Activated CD8-positive, alpha-beta T cell treated with anti-CD3 and anti-CD28 coated beads, Interleukin-2, amount 10 ng/mL, durations not matched to agents 7 days and 5 days (primary cell): ENCODE measurements around the gene PDZD7. TPM values are rescaled to one million over a fixed set of nuclear protein-coding genes. Genes with fewer than 3 reads are reported as not detected.

ENCODE experiments used
- ATAC-seq: fragments of 150-1000 bp; cut with Tn5 transposase; one replicate; pipeline ENCODE4 v1.10.0; 2021; ENCODE audit warnings: moderate library complexity
- CTCF ChIA-PET: fragments of 350-600 bp; sonication (Branson Sonifier 250); formaldehyde crosslinking; loops from one replicate; lab custom pipeline; 2021; ENCODE audit warnings: antibody characterized with exemption; lab: Charles Lee
- POLR2A ChIA-PET: fragments of 350-600 bp; sonication (Branson Sonifier 250); formaldehyde crosslinking; loops from one replicate; lab custom pipeline; 2021; ENCODE audit warnings: antibody characterized with exemption; lab: Charles Lee
- DNase-seq: peaks from one replicate; pipeline ENCODE4 v3.0.0-alpha.2; 2020
- H3K27ac Mint-ChIP-seq: one replicate; pipeline ENCODE4 v1.8.0; 2021; ENCODE audit warnings: mild to moderate bottlenecking, mixed read lengths
- H3K27me3 Mint-ChIP-seq: one replicate; pipeline ENCODE4 v1.8.0; 2021; ENCODE audit warnings: low read depth, mixed read lengths
- H3K36me3 Mint-ChIP-seq: one replicate; pipeline ENCODE4 v1.8.0; 2021; ENCODE audit warnings: low read depth, mixed read lengths
- H3K4me1 Mint-ChIP-seq: one replicate; pipeline ENCODE4 v1.8.0; 2021; ENCODE audit warnings: low read depth, mixed read lengths
- H3K4me3 Mint-ChIP-seq: one replicate; pipeline ENCODE4 v1.8.0; 2021; ENCODE audit warnings: mild to moderate bottlenecking, mixed read lengths
- H3K9me3 Mint-ChIP-seq: one replicate; pipeline ENCODE4 v1.8.0; 2022; ENCODE audit warnings: mixed read lengths; ENCODE audit not compliant: insufficient read depth
- total RNA-seq, 2 experiments: library from RNA; stranded (reverse); gene quantifications; one replicate each; pipeline ENCODE4 v1.2.3, GENCODE V29; 2021

PDZD7 gene
- total RNA-seq: under 1 TPM; 0.47 to 0.50 TPM

GRCh38 chr10:101031128-101031795 is at the start of gene PDZD7, which contains the start of gene SFXN3:
TSS of gene PDZD7 (minus strand) at chr10:101031129. CDS start at chr10:101030219, 910 bp downstream.
TSS of gene SFXN3 (plus strand) at chr10:101031234. CDS start at chr10:101034695, 3,461 bp downstream.
- ChIA-PET POLR2A (interaction anchor here (0.6 to 1.6 kb wide), 5 partner anchors 10 to 65 kb away, joined by 3 to 5 read pairs (median 3); no protein-coding TSS in a partner anchor), CTCF (interaction anchor here (1.0 to 14.0 kb wide), 14 partner anchors 9 to 117 kb away, joined by 3 to 169 read pairs (median 6); no protein-coding TSS in a partner anchor)
- peak; percentile 90 for ATAC-seq
- Mint-ChIP-seq H3K27ac (peak within 1 kb of the TSS; percentile 90), H3K4me1 (peaks cover 20% of the 10 kb centered on the region), H3K36me3 (peaks cover 8% of the 10 kb centered on the region), H3K9me3 (no peaks in the 10 kb centered on the region), H3K4me3 (peak within 1 kb of the TSS; percentile 79), H3K27me3 (peaks cover 17% of the 10 kb centered on the region)
- DNase-seq: peak; percentile 97

- peaks cover 38% of the 10 kb centered on the region for H3K27me3 Mint-ChIP-seq
Observed at GRCh38 chr10:101079874-101080273, 48.9 kb upstream of the PDZD7 start.

GRCh38 chr10:101076630-101077029 is 45.7 kb upstream of the PDZD7 start:
- ATAC-seq (no peak), DNase-seq (no peak)
- peaks cover 55% of the 10 kb centered on the region for H3K27me3 Mint-ChIP-seq
- H3K4me1 Mint-ChIP-seq: no peaks in the 10 kb centered on the region
- no peaks in the 10 kb centered on the region for H3K36me3 Mint-ChIP-seq
- no peak overlapping the region for H3K4me3 Mint-ChIP-seq
- ChIA-PET CTCF (interaction anchor here (1.1 to 1.9 kb wide), 4 partner anchors 9 to 66 kb away, joined by 5 to 12 read pairs (median 6); no protein-coding TSS in a partner anchor), POLR2A (no interaction called here)
- no peaks in the 10 kb centered on the region for H3K9me3 Mint-ChIP-seq
- H3K27ac Mint-ChIP-seq: no peak overlapping the region

More at GRCh38 chr10:101079874-101080273, 48.9 kb upstream of the PDZD7 start:
- ChIA-PET CTCF (interaction anchor here (1.1 to 1.7 kb wide), 4 partner anchors 11 to 29 kb away, joined by 3 to 5 read pairs (median 4); no protein-coding TSS in a partner anchor), POLR2A (interaction anchor here (0.6 kb wide), 2 partner anchors 219 to 950 kb away, joined by 3 read pairs; no protein-coding TSS in a partner anchor)
- H3K4me1 Mint-ChIP-seq: no peaks in the 10 kb centered on the region
- no peaks in the 10 kb centered on the region for H3K36me3 Mint-ChIP-seq
- H3K4me3 Mint-ChIP-seq: no peak overlapping the region
- no peaks in the 10 kb centered on the region for H3K9me3 Mint-ChIP-seq
- H3K27ac Mint-ChIP-seq: no peak overlapping the region
- DNase-seq (no peak), ATAC-seq (no peak)

- peaks cover 55% of the 10 kb centered on the region for H3K27me3 Mint-ChIP-seq
- ATAC-seq (peak; percentile 47), DNase-seq (no peak)
- H3K36me3 Mint-ChIP-seq: no peaks in the 10 kb centered on the region
- H3K4me1 Mint-ChIP-seq: no peaks in the 10 kb centered on the region
- H3K4me3 Mint-ChIP-seq: no peak overlapping the region
- POLR2A ChIA-PET: interaction anchor here (0.6 kb wide), 1 partner anchor 11 kb away, joined by 3 read pairs; no protein-coding TSS in a partner anchor
- H3K27ac Mint-ChIP-seq: no peak overlapping the region
- CTCF ChIA-PET: interaction anchor here (1.1 to 1.9 kb wide), 4 partner anchors 9 to 67 kb away, joined by 5 to 12 read pairs (median 6); no protein-coding TSS in a partner anchor
- no peaks in the 10 kb centered on the region for H3K9me3 Mint-ChIP-seq
Observed at GRCh38 chr10:101075775-101076174, 44.8 kb upstream of the PDZD7 start.

GRCh38 chr10:101073631-101074030 is 42.7 kb upstream of the PDZD7 start:
- ATAC-seq (no peak), DNase-seq (no peak)
- H3K4me3 Mint-ChIP-seq: no peak overlapping the region
- no peaks in the 10 kb centered on the region for H3K36me3 Mint-ChIP-seq
- H3K27ac Mint-ChIP-seq: no peak overlapping the region
- CTCF ChIA-PET: interaction anchor here (0.9 to 1.9 kb wide), 8 partner anchors 8 to 68 kb away, joined by 3 to 13 read pairs (median 3); partner anchors contain the start of gene KAZALD1
- no peaks in the 10 kb centered on the region for H3K4me1 Mint-ChIP-seq
- H3K9me3 Mint-ChIP-seq: no peaks in the 10 kb centered on the region
- POLR2A ChIA-PET: interaction anchor here (1.1 kb wide), 1 partner anchor 13 kb away, joined by 3 read pairs; no protein-coding TSS in a partner anchor
- peaks cover 46% of the 10 kb centered on the region for H3K27me3 Mint-ChIP-seq

- no peaks in the 10 kb centered on the region for H3K36me3 Mint-ChIP-seq
- ATAC-seq: no peak
- ChIA-PET CTCF (no interaction called here), POLR2A (no interaction called here)
- H3K27me3 Mint-ChIP-seq: peaks cover 42% of the 10 kb centered on the region
- no peak overlapping the region for H3K4me3 Mint-ChIP-seq
- DNase-seq: no peak
- no peaks in the 10 kb centered on the region for H3K9me3 Mint-ChIP-seq
- no peaks in the 10 kb centered on the region for H3K4me1 Mint-ChIP-seq
- H3K27ac Mint-ChIP-seq: no peak overlapping the region
Observed at GRCh38 chr10:101072923-101073322, 42.0 kb upstream of the PDZD7 start.

- Mint-ChIP-seq H3K4me3 (no peak overlapping the region), H3K4me1 (peaks cover 7% of the 10 kb centered on the region), H3K27ac (no peak overlapping the region), H3K36me3 (no peaks in the 10 kb centered on the region), H3K9me3 (no peaks in the 10 kb centered on the region), H3K27me3 (peaks cover 49% of the 10 kb centered on the region)
- ATAC-seq (no peak), DNase-seq (no peak)
- POLR2A ChIA-PET: no interaction called here
- CTCF ChIA-PET: interaction anchor here (0.8 to 1.6 kb wide), 3 partner anchors 22 to 70 kb away, joined by 3 to 8 read pairs (median 3); no protein-coding TSS in a partner anchor
Observed at GRCh38 chr10:101071885-101072433, 41.0 kb upstream of the PDZD7 start.

GRCh38 chr10:101071267-101071884 is 40.4 kb upstream of the PDZD7 start:
- Mint-ChIP-seq H3K27ac (no peak overlapping the region), H3K4me1 (peaks cover 12% of the 10 kb centered on the region), H3K27me3 (peaks cover 53% of the 10 kb centered on the region), H3K9me3 (no peaks in the 10 kb centered on the region), H3K4me3 (no peak overlapping the region), H3K36me3 (no peaks in the 10 kb centered on the region)
- ChIA-PET CTCF (interaction anchor here (1.1 to 15.1 kb wide), 5 partner anchors 14 to 71 kb away, joined by 3 to 221 read pairs (median 8); no protein-coding TSS in a partner anchor), POLR2A (no interaction called here)
- ATAC-seq (no peak), DNase-seq (no peak)

- Mint-ChIP-seq H3K27me3 (peaks cover 53% of the 10 kb centered on the region), H3K9me3 (no peaks in the 10 kb centered on the region), H3K27ac (no peak overlapping the region), H3K4me1 (peaks cover 19% of the 10 kb centered on the region), H3K36me3 (no peaks in the 10 kb centered on the region), H3K4me3 (no peak overlapping the region)
- no peak for ATAC-seq
- ChIA-PET CTCF (interaction anchor here (5.5 to 15.1 kb wide), 3 partner anchors 12 to 30 kb away, joined by 56 to 235 read pairs (median 221); no protein-coding TSS in a partner anchor), POLR2A (no interaction called here)
- DNase-seq: no peak
Observed at GRCh38 chr10:101070098-101070497, 39.2 kb upstream of the PDZD7 start.

GRCh38 chr10:101069441-101069840 is 38.5 kb upstream of the PDZD7 start:
- Mint-ChIP-seq H3K9me3 (no peaks in the 10 kb centered on the region), H3K4me3 (no peak overlapping the region), H3K4me1 (peaks cover 19% of the 10 kb centered on the region), H3K27me3 (peaks cover 56% of the 10 kb centered on the region), H3K36me3 (no peaks in the 10 kb centered on the region), H3K27ac (no peak overlapping the region)
- DNase-seq: no peak
- ChIA-PET CTCF (interaction anchor here (0.8 to 15.1 kb wide), 6 partner anchors 11 to 50 kb away, joined by 3 to 235 read pairs (median 30); no protein-coding TSS in a partner anchor), POLR2A (no interaction called here)
- no peak for ATAC-seq
